Measurements from ENCODE around the gene EPB41L4A. TPM values are rescaled to one million over a fixed set of nuclear protein-coding genes. Genes with fewer than 3 reads are reported as not detected.

EPB41L4A gene
- total and polyA plus RNA-seq, 2 donors (not counting 3 experiments of a cell fraction or from before 2014, with no cell fraction given): 6.0 to 17.9 TPM

DNA sequence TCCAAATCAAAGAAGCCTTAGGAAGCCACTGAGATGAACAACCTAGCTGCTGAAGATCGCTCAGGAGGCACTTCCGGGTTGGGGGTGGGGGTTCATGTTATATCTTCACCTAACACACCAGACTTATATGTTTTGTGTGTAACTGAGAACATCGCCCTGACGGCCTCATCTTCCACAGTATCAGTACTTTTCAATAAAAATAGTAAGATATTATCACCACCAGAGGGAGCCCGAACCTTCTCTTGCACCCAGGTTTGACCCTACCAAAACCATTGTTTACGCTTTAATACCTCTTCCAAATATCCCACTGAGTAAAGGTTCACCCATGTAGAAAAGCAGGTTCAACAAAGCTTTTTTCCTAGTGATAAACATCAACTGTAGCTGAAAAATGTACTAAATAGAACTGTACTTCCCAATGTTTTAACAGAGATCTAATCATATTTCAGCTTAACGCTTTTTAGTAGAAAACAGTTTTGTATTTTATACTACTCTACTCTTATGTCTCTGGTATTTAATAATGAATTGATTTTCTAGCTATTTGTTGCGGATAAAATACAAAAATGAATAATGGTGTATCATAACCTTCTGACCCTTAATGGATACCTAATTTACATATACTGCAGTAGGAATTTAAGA is 244.0 kb downstream of the EPB41L4A start:
- Histone ChIP-seq H3K36me3 (ENCODE audit: control insufficient read depth in 2 of 2, extremely low read depth in 1 of 2, insufficient read depth in 2 of 2, low read length in 2 of 2) (no peaks in the 10 kb centered on the region), H3K27ac (ENCODE audit: insufficient read depth, low read depth, low read length) (no peak overlapping the region), H2AFZ (ENCODE audit: low read depth, low read length) (no peak overlapping the region), H3K27me3 (ENCODE audit: control insufficient read depth in 2 of 2, insufficient read depth in 2 of 2, low read length in 2 of 2) (no peaks in the 10 kb centered on the region), H3K79me2 (ENCODE audit: control insufficient read depth, insufficient read depth, low read length) (no peaks in the 10 kb centered on the region), H3K4me1 (ENCODE audit: control insufficient read depth, extremely low read depth, insufficient read depth, low read length) (no peaks in the 10 kb centered on the region), H4K20me1 (replicated peaks; ENCODE audit: control insufficient read depth, extremely low read depth, insufficient read depth, low read length) (no peaks in the 10 kb centered on the region), H3K4me3 (replicated peaks in 1 of 3; ENCODE audit: insufficient read depth in 1 of 3, low read depth in 1 of 3, low read length in 3 of 3) (no peak overlapping the region), H3K9me1 (replicated peaks; ENCODE audit: control insufficient read depth, extremely low read depth, insufficient read depth, low read length) (no peaks in the 10 kb centered on the region), H3K4me2 (ENCODE audit: insufficient read depth, low read length) (no peak overlapping the region), H3K9ac (replicated peaks; ENCODE audit: extremely low read depth, insufficient read depth, low read length) (no peak overlapping the region), H3K9me3 (replicated peaks; ENCODE audit: control insufficient read depth, insufficient read depth, low read length) (no peaks in the 10 kb centered on the region)
- dilution Hi-C loops (cut with MboI; ENCODE audit: extremely low pct_ligation_motif_present, low sequenced_read_pairs): no loop called here
- DNase-seq (ENCODE audit: low read depth, low spot score): peak; percentile 58
- POLR2A ChIA-PET: no interaction called here
- CTCF ChIA-PET: interaction anchor here (0.7 to 5.5 kb wide), 26 partner anchors 9 to 1431 kb away, joined by 3 to 230 read pairs (median 4); partner anchors contain the start of gene EPB41L4A
- peak; percentile 83 for FAIRE-seq
- no peak for TF ChIP-seq FOS (IDR thresholded peaks at IDR 0.05; ENCODE audit: borderline replicate concordance, insufficient read depth, low read length)
- TF ChIP-seq, protein P1, sequence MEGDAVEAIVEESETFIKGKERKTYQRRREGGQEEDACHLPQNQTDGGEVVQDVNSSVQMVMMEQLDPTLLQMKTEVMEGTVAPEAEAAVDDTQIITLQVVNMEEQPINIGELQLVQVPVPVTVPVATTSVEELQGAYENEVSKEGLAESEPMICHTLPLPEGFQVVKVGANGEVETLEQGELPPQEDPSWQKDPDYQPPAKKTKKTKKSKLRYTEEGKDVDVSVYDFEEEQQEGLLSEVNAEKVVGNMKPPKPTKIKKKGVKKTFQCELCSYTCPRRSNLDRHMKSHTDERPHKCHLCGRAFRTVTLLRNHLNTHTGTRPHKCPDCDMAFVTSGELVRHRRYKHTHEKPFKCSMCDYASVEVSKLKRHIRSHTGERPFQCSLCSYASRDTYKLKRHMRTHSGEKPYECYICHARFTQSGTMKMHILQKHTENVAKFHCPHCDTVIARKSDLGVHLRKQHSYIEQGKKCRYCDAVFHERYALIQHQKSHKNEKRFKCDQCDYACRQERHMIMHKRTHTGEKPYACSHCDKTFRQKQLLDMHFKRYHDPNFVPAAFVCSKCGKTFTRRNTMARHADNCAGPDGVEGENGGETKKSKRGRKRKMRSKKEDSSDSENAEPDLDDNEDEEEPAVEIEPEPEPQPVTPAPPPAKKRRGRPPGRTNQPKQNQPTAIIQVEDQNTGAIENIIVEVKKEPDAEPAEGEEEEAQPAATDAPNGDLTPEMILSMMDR (IDR thresholded peaks at IDR 0.05; ENCODE audit: extremely low read depth in 1 of 2, insufficient read depth in 1 of 2, low read depth in 1 of 2, low read length in 2 of 2): peak; percentile 55 to 57
- TF ChIP-seq JUN (IDR thresholded peaks at IDR 0.05; ENCODE audit: borderline replicate concordance, insufficient read depth, insufficient read length, low read depth): no peak
- TF ChIP-seq MYC (IDR thresholded peaks at IDR 0.05; ENCODE audit: low read depth, low read length): no peak
- TF ChIP-seq GATA2 (IDR thresholded peaks at IDR 0.05; ENCODE audit: insufficient read depth, insufficient read length, low read depth, low read length): no peak
- BruUV-seq (replicated peaks): no TSS peak
- intact Hi-C loops (cut with micrococcal nuclease): loop anchor here (1.0 to 5.0 kb wide), 6 partner anchors 38 to 582 kb away; no protein-coding TSS in a partner anchor
